Liver (tissue), 9 donors: Measurements from ENCODE around the gene FZR1. TPM values are rescaled to one million over a fixed set of nuclear protein-coding genes. Genes with fewer than 3 reads are reported as not detected.

Source experiments
- DNase-seq: peaks from one replicate; pipeline ENCODE4 v3.0.0-alpha.2; 2017; ENCODE audit warnings: low spot score
- H3K27ac ChIP-seq, 2 donors: one replicate each; pipeline ENCODE4 v1.7.0; 2013; ENCODE audit warnings: inconsistent platforms in 2 of 2, low read length in 2 of 2, control low read depth in 1 of 2, low read depth in 1 of 2, mild to moderate bottlenecking in 1 of 2
- H3K27me3 ChIP-seq, 4 donors: one replicate each; pipeline versions ENCODE4 v1.6.1 to v1.7.0; 2013; ENCODE audit warnings: low read length in 3 of 4, inconsistent platforms in 1 of 4, mild to moderate bottlenecking in 1 of 4, moderate library complexity in 1 of 4; ENCODE audit not compliant: control insufficient read depth in 4 of 4, insufficient read depth in 4 of 4
- H3K36me3 ChIP-seq, 4 donors: one replicate each; pipeline versions ENCODE4 v1.6.1 to v1.7.0; 2013; ENCODE audit warnings: low read length in 3 of 4, mild to moderate bottlenecking in 3 of 4, low read depth in 1 of 4, moderate library complexity in 1 of 4; ENCODE audit not compliant: control insufficient read depth in 4 of 4, insufficient read depth in 3 of 4
- H3K4me1 ChIP-seq, 4 donors: one replicate each; pipeline versions ENCODE4 v1.6.1 to v1.7.0; 2013; ENCODE audit warnings: low read length in 3 of 4, mild to moderate bottlenecking in 3 of 4, moderate library complexity in 1 of 4; ENCODE audit not compliant: control insufficient read depth in 4 of 4, insufficient read depth in 4 of 4
- H3K4me3 ChIP-seq, 3 donors: one replicate each; pipeline versions ENCODE4 v1.6.1 to v1.7.0; 2013; ENCODE audit warnings: low read length in 3 of 3, control low read depth in 1 of 3, low read depth in 1 of 3, mild to moderate bottlenecking in 1 of 3
- H3K9ac ChIP-seq, 2 donors: one replicate each; pipeline ENCODE4 v1.7.0; 2013; ENCODE audit warnings: low read length in 2 of 2, mild to moderate bottlenecking in 2 of 2, moderate library complexity in 2 of 2, control low read depth in 1 of 2, low read depth in 1 of 2
- H3K9me3 ChIP-seq, 4 donors: one replicate each; pipeline versions ENCODE4 v1.6.1 to v1.7.0; 2013; ENCODE audit warnings: low read length in 3 of 4; ENCODE audit not compliant: control insufficient read depth in 4 of 4
- ATF3 ChIP-seq: IDR thresholded peaks from 2 replicates; pipeline ENCODE4 v1.6.1; 2016; ENCODE audit warnings: antibody characterized with exemption
- CTCF ChIP-seq: fragments of 150-350 bp; IDR thresholded peaks from 2 replicates; pipeline ENCODE4 v1.5.1; 2017; ENCODE audit warnings: improper control_type of control experiment, low read depth, low read length; ENCODE audit not compliant: missing input control
- EGR1 ChIP-seq, 2 donors: IDR thresholded peaks; 2 replicates each; pipeline ENCODE4 v1.6.1; 2016 to 2018; ENCODE audit warnings: antibody characterized with exemption in 2 of 2, low read depth in 2 of 2
- FOXA1 ChIP-seq: IDR thresholded peaks from 2 replicates; pipeline ENCODE4 v1.6.1; 2016; ENCODE audit warnings: antibody characterized with exemption
- FOXA2 ChIP-seq: IDR thresholded peaks from 2 replicates; pipeline ENCODE4 v1.6.1; 2016; ENCODE audit warnings: antibody characterized with exemption
- GABPA ChIP-seq, 2 donors: IDR thresholded peaks in 1 of 2; conservative IDR thresholded peaks in 1 of 2; 2 replicates each; pipeline ENCODE4 v1.6.1; 2016; ENCODE audit warnings: antibody characterized with exemption in 2 of 2, mild to moderate bottlenecking in 1 of 2, moderate library complexity in 1 of 2
- HNF4A ChIP-seq, 2 donors: conservative IDR thresholded peaks; 2 replicates each; pipeline ENCODE4 v1.6.1; 2016; ENCODE audit warnings: antibody characterized with exemption in 2 of 2, mild to moderate bottlenecking in 2 of 2
- JUND ChIP-seq, 2 donors: IDR thresholded peaks; 2 replicates each; pipeline ENCODE4 v1.6.1; 2016; ENCODE audit warnings: antibody characterized with exemption in 2 of 2
- MAX ChIP-seq: IDR thresholded peaks from 2 replicates; pipeline ENCODE4 v1.6.1; 2016; ENCODE audit warnings: antibody characterized with exemption
- NR2F2 ChIP-seq: IDR thresholded peaks from 2 replicates; pipeline ENCODE4 v1.6.1; 2016; ENCODE audit warnings: antibody characterized with exemption
- RAD21 ChIP-seq, 2 donors: IDR thresholded peaks; 2 replicates each; pipeline ENCODE4 v1.6.1; 2016; ENCODE audit warnings: antibody characterized with exemption in 2 of 2, mild to moderate bottlenecking in 2 of 2
- REST ChIP-seq: IDR thresholded peaks from 2 replicates; pipeline ENCODE4 v1.6.1; 2016; ENCODE audit warnings: antibody characterized with exemption, mild to moderate bottlenecking
- RXRA ChIP-seq, 2 donors: IDR thresholded peaks; 2 replicates each; pipeline ENCODE4 v1.6.1; 2017 to 2018; ENCODE audit warnings: antibody characterized with exemption in 2 of 2, mild to moderate bottlenecking in 1 of 2
- SP1 ChIP-seq: IDR thresholded peaks from 2 replicates; pipeline ENCODE4 v1.6.1; 2018; ENCODE audit warnings: antibody characterized with exemption, mild to moderate bottlenecking
- TAF1 ChIP-seq: conservative IDR thresholded peaks from 2 replicates; pipeline ENCODE4 v1.6.1; 2016; ENCODE audit warnings: antibody characterized with exemption, mild to moderate bottlenecking
- YY1 ChIP-seq: IDR thresholded peaks from 2 replicates; pipeline ENCODE4 v1.6.1; 2016; ENCODE audit warnings: antibody characterized with exemption, mild to moderate bottlenecking
- ZBTB33 ChIP-seq: IDR thresholded peaks from 2 replicates; pipeline ENCODE4 v1.6.1; 2016; ENCODE audit warnings: antibody characterized with exemption
- WGBS: extraction: QIAGEN DNeasy Blood & Tissue Kit; methylation state at CpG from one replicate; pipeline ENCODE4 v1.1.7; 2013; 5-methylcytosine and 5-hydroxymethylcytosine counted together
- polyA plus RNA-seq, 2 donors: library from polyadenylated mRNA; stranded (reverse) in 1 of 2; unstranded in 1 of 2; fragments of 200-250 nt in 1 of 2; fragments of >200 nt in 1 of 2; fragmentation: Nextera tagmentation in 1 of 2; extraction: Ambion mirVana in 1 of 2; gene quantifications; one replicate each; pipeline versions ENCODE4 v1.2.1 to v1.2.3, GENCODE V29; 2013 to 2015
- total RNA-seq, 2 donors: library from RNA; depleted of rRNA; stranded (reverse); fragments of >200 nt; gene quantifications; one replicate each; pipeline ENCODE4 v1.2.3, GENCODE V29; 2014
- donor health status: healthy.
- donor health status: healthy.
- donor health status: healthy.
- donor health status: healthy.
- donor health status: healthy.

The FZR1 gene
- total and polyA plus RNA-seq, 4 donors = 17.0 to 27.3 (median 20.3) TPM

- no peak for TF ChIP-seq ATF3
- TF ChIP-seq RAD21 (IDR thresholded peaks at IDR 0.05) = no peak
- TF ChIP-seq ZBTB33 = no peak
- TF ChIP-seq GABPA (IDR thresholded peaks at IDR 0.05 in 1 of 2, conservative IDR thresholded peaks at IDR 0.05 in 1 of 2) = no peak
Measured at GRCh38 chr19:3474614-3475013, 31.5 kb upstream of the FZR1 start (continued).

- no peak overlapping the region for H3K9ac ChIP-seq
- peaks cover 0 to 2% (median 0%) of the 10 kb centered on the region in 4 donors for H3K27me3 ChIP-seq
- H3K36me3 ChIP-seq = no peaks in the 10 kb centered on the region
- H3K4me1 ChIP-seq = peaks cover 0 to 3% (median 2%) of the 10 kb centered on the region in 4 donors
- TF ChIP-seq MAX = no peak
- no peak for TF ChIP-seq RAD21 (IDR thresholded peaks at IDR 0.05)
- TF ChIP-seq CTCF = no peak
- TF ChIP-seq REST = no peak
- TF ChIP-seq FOXA1 = no peak
- no peak for TF ChIP-seq FOXA2
- no peak for TF ChIP-seq YY1
- no peak for TF ChIP-seq EGR1 (IDR thresholded peaks at IDR 0.05; ENCODE audit: low read depth in 2 of 2)
- TF ChIP-seq JUND (IDR thresholded peaks at IDR 0.05) = no peak
- no peak for TF ChIP-seq RXRA (IDR thresholded peaks at IDR 0.05)
- 89% methylated on average over 4 of the region's 4 CpGs for WGBS
- no peak overlapping the region for H3K27ac ChIP-seq
- no peak overlapping the region for H3K4me3 ChIP-seq
- DNase-seq = no peak
- H3K9me3 ChIP-seq = no peaks in the 10 kb centered on the region
Measured at GRCh38 chr19:3475449-3475848, 30.7 kb upstream of the FZR1 start.

GRCh38 chr19:3476830-3477229 is 29.3 kb upstream of the FZR1 start:
- H3K36me3 ChIP-seq = no peaks in the 10 kb centered on the region
- no peak overlapping the region for H3K4me3 ChIP-seq
- H3K27me3 ChIP-seq = peaks cover 0 to 2% (median 0%) of the 10 kb centered on the region in 4 donors
- H3K4me1 ChIP-seq = peaks cover 0 to 3% (median 2%) of the 10 kb centered on the region in 4 donors
- H3K9me3 ChIP-seq = no peaks in the 10 kb centered on the region
- WGBS = 88% methylated on average over 2 of the region's 2 CpGs
- H3K27ac ChIP-seq = no peak overlapping the region
- no peak overlapping the region for H3K9ac ChIP-seq
- no peak for DNase-seq
- TF ChIP-seq JUND (IDR thresholded peaks at IDR 0.05) (no peak), MAX (no peak), GABPA (IDR thresholded peaks at IDR 0.05 in 1 of 2, conservative IDR thresholded peaks at IDR 0.05 in 1 of 2) (no peak), CTCF (no peak), NR2F2 (no peak), ZBTB33 (no peak), FOXA2 (no peak), TAF1 (no peak), HNF4A (conservative IDR thresholded peaks at IDR 0.05) (no peak), SP1 (no peak), EGR1 (IDR thresholded peaks at IDR 0.05; ENCODE audit: low read depth in 2 of 2) (no peak)
